Measurements from ENCODE around the gene DUSP10.

Gene DUSP10

DNA sequence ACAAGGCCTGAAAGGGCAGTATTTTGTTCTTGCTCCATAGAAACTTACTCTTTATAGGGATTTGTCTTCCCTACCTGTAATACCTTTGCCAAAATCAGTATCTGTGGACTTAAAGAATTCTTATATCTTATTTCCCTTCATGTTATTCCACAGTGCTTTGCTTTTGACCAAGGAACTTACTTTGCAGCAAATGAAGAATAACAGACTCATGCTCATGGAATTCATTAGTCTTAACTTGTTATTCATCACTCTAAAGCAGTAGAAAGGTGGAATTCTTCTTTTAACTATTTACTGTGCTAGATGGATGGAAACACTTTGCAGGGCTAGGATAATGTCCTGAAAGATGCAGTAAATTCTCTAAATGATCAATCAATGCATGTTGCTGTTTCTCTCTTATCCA lies 45.9 kb downstream of the DUSP10 start:
- H3K4me2 ChIP-seq (ENCODE audit: low read depth, low read length, poor library complexity, severe bottlenecking), result no peak overlapping the region

DNA sequence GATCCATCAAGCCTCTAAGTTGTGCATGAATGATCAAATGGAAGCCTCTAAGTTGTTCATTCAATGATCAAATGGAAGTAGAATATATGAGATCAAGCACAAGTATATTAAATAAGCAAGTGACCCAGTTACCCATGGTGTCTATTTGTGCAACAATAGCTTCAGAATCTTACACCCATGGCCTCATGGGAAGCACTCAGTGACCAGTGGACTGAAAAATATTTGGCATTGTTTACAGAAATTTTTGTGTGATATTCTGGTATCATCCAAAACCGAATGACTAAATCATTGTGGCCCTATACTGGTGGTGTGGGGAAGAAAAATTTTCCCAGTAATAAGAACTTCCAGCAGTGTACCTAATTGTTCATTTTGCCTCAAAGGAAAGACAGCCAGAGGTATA lies 46.6 kb downstream of the DUSP10 start:
- Histone ChIP-seq H3K79me2 (ENCODE audit: insufficient read depth, low read length) (no peaks in the 10 kb centered on the region), H4K20me1 (ENCODE audit: insufficient read depth, low read length, poor library complexity, severe bottlenecking) (no peaks in the 10 kb centered on the region), H3K9me3 (ENCODE audit: insufficient read depth, low read depth, low read length) (no peaks in the 10 kb centered on the region), H3K36me3 (ENCODE audit: insufficient read depth, low read length) (peaks cover 14% of the 10 kb centered on the region; the same call in 1 of the 2 replicates), H3K4me2 (ENCODE audit: low read depth, low read length, poor library complexity, severe bottlenecking) (no peak overlapping the region), H2AFZ (ENCODE audit: low read length) (no peak overlapping the region), H3K27me3 (ENCODE audit: insufficient read depth, low read length, poor library complexity, severe bottlenecking) (no peaks in the 10 kb centered on the region), H3K9me2 (replicated peaks; ENCODE audit: low read depth, low read length) (no peaks in the 10 kb centered on the region), H3K4me3 (ENCODE audit: low read length, poor library complexity, severe bottlenecking) (no peak overlapping the region), H3F3A (ENCODE audit: low read depth) (no peaks in the 10 kb centered on the region), H3K9ac (ENCODE audit: low read depth, low read length, poor library complexity, severe bottlenecking) (no peak overlapping the region), H3K4me1 (ENCODE audit: insufficient read depth, low read length, poor library complexity, severe bottlenecking) (peaks cover 25% of the 10 kb centered on the region)
- no peak for TF ChIP-seq EZH2phosphoT487 (IDR thresholded peaks at IDR 0.05; ENCODE audit: borderline replicate concordance)
- TF ChIP-seq, protein P1, sequence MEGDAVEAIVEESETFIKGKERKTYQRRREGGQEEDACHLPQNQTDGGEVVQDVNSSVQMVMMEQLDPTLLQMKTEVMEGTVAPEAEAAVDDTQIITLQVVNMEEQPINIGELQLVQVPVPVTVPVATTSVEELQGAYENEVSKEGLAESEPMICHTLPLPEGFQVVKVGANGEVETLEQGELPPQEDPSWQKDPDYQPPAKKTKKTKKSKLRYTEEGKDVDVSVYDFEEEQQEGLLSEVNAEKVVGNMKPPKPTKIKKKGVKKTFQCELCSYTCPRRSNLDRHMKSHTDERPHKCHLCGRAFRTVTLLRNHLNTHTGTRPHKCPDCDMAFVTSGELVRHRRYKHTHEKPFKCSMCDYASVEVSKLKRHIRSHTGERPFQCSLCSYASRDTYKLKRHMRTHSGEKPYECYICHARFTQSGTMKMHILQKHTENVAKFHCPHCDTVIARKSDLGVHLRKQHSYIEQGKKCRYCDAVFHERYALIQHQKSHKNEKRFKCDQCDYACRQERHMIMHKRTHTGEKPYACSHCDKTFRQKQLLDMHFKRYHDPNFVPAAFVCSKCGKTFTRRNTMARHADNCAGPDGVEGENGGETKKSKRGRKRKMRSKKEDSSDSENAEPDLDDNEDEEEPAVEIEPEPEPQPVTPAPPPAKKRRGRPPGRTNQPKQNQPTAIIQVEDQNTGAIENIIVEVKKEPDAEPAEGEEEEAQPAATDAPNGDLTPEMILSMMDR (conservative IDR thresholded peaks at IDR 0.05; ENCODE audit: low read length), result no peak

More for the DNA sequence above, 45.9 kb downstream of the DUSP10 start:
- TF ChIP-seq EZH2phosphoT487 (IDR thresholded peaks at IDR 0.05; ENCODE audit: borderline replicate concordance), result no peak
- TF ChIP-seq, protein P1 (conservative IDR thresholded peaks at IDR 0.05; ENCODE audit: low read length), result no peak
- H3K9me2 ChIP-seq (replicated peaks; ENCODE audit: low read depth, low read length), result no peaks in the 10 kb centered on the region
- H3K27me3 ChIP-seq (ENCODE audit: insufficient read depth, low read length, poor library complexity, severe bottlenecking), result no peaks in the 10 kb centered on the region
- H3K4me1 ChIP-seq (ENCODE audit: insufficient read depth, low read length, poor library complexity, severe bottlenecking), result peaks cover 18% of the 10 kb centered on the region
- H3K36me3 ChIP-seq (ENCODE audit: insufficient read depth, low read length), result peaks cover 21% of the 10 kb centered on the region; the same call in 1 of the 2 replicates
- no peaks in the 10 kb centered on the region for H3K79me2 ChIP-seq (ENCODE audit: insufficient read depth, low read length)
- H3K9ac ChIP-seq (ENCODE audit: low read depth, low read length, poor library complexity, severe bottlenecking), result no peak overlapping the region
- no peaks in the 10 kb centered on the region for H3K9me3 ChIP-seq (ENCODE audit: insufficient read depth, low read depth, low read length)
- no peaks in the 10 kb centered on the region for H3F3A ChIP-seq (ENCODE audit: low read depth)
- no peak overlapping the region for H3K4me3 ChIP-seq (ENCODE audit: low read length, poor library complexity, severe bottlenecking)
- no peak overlapping the region for H2AFZ ChIP-seq (ENCODE audit: low read length)
- no peaks in the 10 kb centered on the region for H4K20me1 ChIP-seq (ENCODE audit: insufficient read depth, low read length, poor library complexity, severe bottlenecking)

DNA sequence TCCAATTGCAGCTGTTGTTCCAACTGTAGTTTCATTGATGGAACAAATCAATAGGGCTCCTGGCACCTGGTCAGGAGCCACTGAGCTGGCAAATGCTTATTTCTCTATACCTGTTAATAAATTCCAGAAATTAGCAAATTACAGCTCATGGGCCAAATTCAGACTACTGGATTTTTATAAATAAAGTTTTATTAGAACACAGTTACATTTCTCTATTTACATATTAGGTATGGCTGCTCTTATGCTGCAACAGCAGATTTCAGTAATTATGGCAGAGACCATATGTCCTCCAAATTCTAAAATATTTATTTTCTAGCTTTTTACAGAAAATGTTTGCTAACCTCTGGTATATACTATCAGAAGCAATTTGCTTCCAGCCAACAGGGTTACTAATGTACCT lies 47.8 kb downstream of the DUSP10 start:
- Histone ChIP-seq H2AFZ (ENCODE audit: low read length) (no peak overlapping the region), H3K4me3 (ENCODE audit: low read length, poor library complexity, severe bottlenecking) (no peak overlapping the region), H3K27me3 (ENCODE audit: insufficient read depth, low read length, poor library complexity, severe bottlenecking) (no peaks in the 10 kb centered on the region), H3K36me3 (ENCODE audit: insufficient read depth, low read length) (peaks cover 7% of the 10 kb centered on the region; the same call in 1 of the 2 replicates), H3K9ac (ENCODE audit: low read depth, low read length, poor library complexity, severe bottlenecking) (no peak overlapping the region), H4K20me1 (ENCODE audit: insufficient read depth, low read length, poor library complexity, severe bottlenecking) (no peaks in the 10 kb centered on the region), H3K79me2 (ENCODE audit: insufficient read depth, low read length) (no peaks in the 10 kb centered on the region), H3K4me2 (ENCODE audit: low read depth, low read length, poor library complexity, severe bottlenecking) (no peak overlapping the region), H3K9me2 (replicated peaks; ENCODE audit: low read depth, low read length) (no peaks in the 10 kb centered on the region), H3K9me3 (ENCODE audit: insufficient read depth, low read depth, low read length) (no peaks in the 10 kb centered on the region), H3F3A (ENCODE audit: low read depth) (peaks cover under 1% of the 10 kb centered on the region; the same call in 1 of the 2 replicates), H3K4me1 (ENCODE audit: insufficient read depth, low read length, poor library complexity, severe bottlenecking) (peaks cover 37% of the 10 kb centered on the region)
- TF ChIP-seq, protein P1 (conservative IDR thresholded peaks at IDR 0.05; ENCODE audit: low read length), result no peak
- TF ChIP-seq EZH2phosphoT487 (IDR thresholded peaks at IDR 0.05; ENCODE audit: borderline replicate concordance), result no peak
